K562 (cell line): ENCODE results near the gene RBBP5. TPM values are rescaled to one million over a fixed set of nuclear protein-coding genes. Genes with fewer than 3 reads are reported as not detected.

ENCODE experiments used
- DNMT1 ChIP-seq: fragments of 450-650 bp; IDR thresholded peaks from 2 replicates; pipeline ENCODE4 v1.6.1; 2016; ENCODE audit warnings: antibody characterized with exemption, mild to moderate bottlenecking
- ETV1 ChIP-seq: fragments of 450-650 bp; conservative IDR thresholded peaks from 2 replicates; pipeline ENCODE4 v1.6.1; 2016; ENCODE audit warnings: missing genetic modification characterization, control low read depth, low read depth, missing compliant biosample characterization
- HDAC8 ChIP-seq: fragments of 450-650 bp; IDR thresholded peaks from 2 replicates; pipeline ENCODE4 v1.6.1; 2016; ENCODE audit warnings: mild to moderate bottlenecking, missing genetic modification characterization, moderate library complexity, missing compliant biosample characterization
- KLF10 ChIP-seq: fragments of 250-450 bp; sonication (Bioruptor Pico); IDR thresholded peaks from 2 replicates; pipeline ENCODE4 v1.6.1; 2021; ENCODE audit warnings: matching md5 sums
- MAFG ChIP-seq: fragments of 450-650 bp; conservative IDR thresholded peaks from 2 replicates; pipeline ENCODE4 v1.6.1; 2016; ENCODE audit warnings: missing genetic modification characterization, missing compliant biosample characterization
- PURB ChIP-seq: sonication (generic); formaldehyde crosslinking; IDR thresholded peaks from 2 replicates; pipeline ENCODE4 v1.9.0; 2021; ENCODE audit warnings: low read depth, mild to moderate bottlenecking, missing genetic modification reagents
- ZHX1 ChIP-seq: fragments of 150-350 bp; conservative IDR thresholded peaks from 2 replicates; pipeline ENCODE4 v1.6.1; 2014; ENCODE audit warnings: low read length
- ZNF57 ChIP-seq: fragments of 450-650 bp; formaldehyde crosslinking; IDR thresholded peaks from 2 replicates; pipeline ENCODE4 v1.4.0; 2020; ENCODE audit warnings: mild to moderate bottlenecking, moderate library complexity
- polyA plus RNA-seq, 8 experiments: library from polyadenylated mRNA; depleted of rRNA in 4 of 8; stranded (reverse) in 5 of 8; unstranded in 3 of 8; fragments of >200 nt; fragmentation: Nextera tagmentation in 2 of 8; fragmentation: Illumina TruSeq in 1 of 8; extraction: Ambion mirVana in 2 of 8; extraction: Trizol in 1 of 8; gene quantifications; 2 replicates each; pipeline versions ENCODE4 v1.2.1 to v1.2.3, GENCODE V29; 2011 to 2014; ENCODE audit warnings: inconsistent platforms in 1 of 8, missing spikeins in 1 of 8
- total RNA-seq, 7 experiments: library from RNA; depleted of rRNA in 6 of 7; stranded (reverse); fragments of >200 nt in 6 of 7; fragmentation: Illumina TruSeq in 2 of 7; extraction: Trizol in 2 of 7; gene quantifications; 2 replicates each; pipeline versions ENCODE4 v1.2.1 to v1.2.3, GENCODE V29; 2011 to 2021; ENCODE audit warnings: low replicate concordance in 1 of 7
- TF ChIP-seq, protein P1 (sequence below): sonication (generic); formaldehyde crosslinking; IDR thresholded peaks from 2 replicates; pipeline ENCODE4 v1.8.0; 2022; ENCODE audit warnings: mild to moderate bottlenecking, missing genetic modification reagents
- TF ChIP-seq, protein P2 (sequence below): IDR thresholded peaks from 2 replicates; pipeline ENCODE4 v1.6.1; 2011; ENCODE audit warnings: borderline replicate concordance, low read depth, mild to moderate bottlenecking, moderate library complexity, low read length; ENCODE audit not compliant: insufficient read depth, poor library complexity, severe bottlenecking
- TF ChIP-seq, protein P3 (sequence below), 2 experiments: fragments of 450-650 bp; IDR thresholded peaks; 2 replicates each; pipeline ENCODE4 v1.6.1; 2016; ENCODE audit warnings: mild to moderate bottlenecking in 2 of 2, borderline replicate concordance in 1 of 2, low read depth in 1 of 2, moderate library complexity in 1 of 2

RBBP5 gene
- total and polyA plus RNA-seq, 9 of the 15 experiments (the other 6 are each of a cell fraction or from before 2014, with no cell fraction given) = 17.2 to 37.4 (median 28.4) TPM

- TF ChIP-seq ZHX1 (peak; percentile 89; the same call in 1 of the 2 replicates), MAFG (tag) (no peak), ZNF57 (CRISPR knock-in tag) (no peak), ETV1 (tag) (peak; percentile 84), HDAC8 (tag) (peak; percentile 86; the same call in 1 of the 2 replicates), KLF10 (CRISPR knock-in tag) (no peak), DNMT1 (peak; percentile 17; the same call in 1 of the 2 replicates), PURB (CRISPR knock-in tag) (no peak)
- TF ChIP-seq, protein P1, sequence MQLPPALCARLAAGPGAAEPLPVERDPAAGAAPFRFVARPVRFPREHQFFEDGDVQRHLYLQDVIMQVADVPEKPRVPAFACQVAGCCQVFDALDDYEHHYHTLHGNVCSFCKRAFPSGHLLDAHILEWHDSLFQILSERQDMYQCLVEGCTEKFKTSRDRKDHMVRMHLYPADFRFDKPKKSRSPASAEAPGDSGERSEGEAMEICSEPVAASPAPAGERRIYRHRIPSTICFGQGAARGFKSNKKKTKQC = peak; percentile 60
- TF ChIP-seq, protein P2, sequence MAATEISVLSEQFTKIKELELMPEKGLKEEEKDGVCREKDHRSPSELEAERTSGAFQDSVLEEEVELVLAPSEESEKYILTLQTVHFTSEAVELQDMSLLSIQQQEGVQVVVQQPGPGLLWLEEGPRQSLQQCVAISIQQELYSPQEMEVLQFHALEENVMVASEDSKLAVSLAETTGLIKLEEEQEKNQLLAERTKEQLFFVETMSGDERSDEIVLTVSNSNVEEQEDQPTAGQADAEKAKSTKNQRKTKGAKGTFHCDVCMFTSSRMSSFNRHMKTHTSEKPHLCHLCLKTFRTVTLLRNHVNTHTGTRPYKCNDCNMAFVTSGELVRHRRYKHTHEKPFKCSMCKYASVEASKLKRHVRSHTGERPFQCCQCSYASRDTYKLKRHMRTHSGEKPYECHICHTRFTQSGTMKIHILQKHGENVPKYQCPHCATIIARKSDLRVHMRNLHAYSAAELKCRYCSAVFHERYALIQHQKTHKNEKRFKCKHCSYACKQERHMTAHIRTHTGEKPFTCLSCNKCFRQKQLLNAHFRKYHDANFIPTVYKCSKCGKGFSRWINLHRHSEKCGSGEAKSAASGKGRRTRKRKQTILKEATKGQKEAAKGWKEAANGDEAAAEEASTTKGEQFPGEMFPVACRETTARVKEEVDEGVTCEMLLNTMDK = peak; percentile 93
- TF ChIP-seq, protein P3, sequence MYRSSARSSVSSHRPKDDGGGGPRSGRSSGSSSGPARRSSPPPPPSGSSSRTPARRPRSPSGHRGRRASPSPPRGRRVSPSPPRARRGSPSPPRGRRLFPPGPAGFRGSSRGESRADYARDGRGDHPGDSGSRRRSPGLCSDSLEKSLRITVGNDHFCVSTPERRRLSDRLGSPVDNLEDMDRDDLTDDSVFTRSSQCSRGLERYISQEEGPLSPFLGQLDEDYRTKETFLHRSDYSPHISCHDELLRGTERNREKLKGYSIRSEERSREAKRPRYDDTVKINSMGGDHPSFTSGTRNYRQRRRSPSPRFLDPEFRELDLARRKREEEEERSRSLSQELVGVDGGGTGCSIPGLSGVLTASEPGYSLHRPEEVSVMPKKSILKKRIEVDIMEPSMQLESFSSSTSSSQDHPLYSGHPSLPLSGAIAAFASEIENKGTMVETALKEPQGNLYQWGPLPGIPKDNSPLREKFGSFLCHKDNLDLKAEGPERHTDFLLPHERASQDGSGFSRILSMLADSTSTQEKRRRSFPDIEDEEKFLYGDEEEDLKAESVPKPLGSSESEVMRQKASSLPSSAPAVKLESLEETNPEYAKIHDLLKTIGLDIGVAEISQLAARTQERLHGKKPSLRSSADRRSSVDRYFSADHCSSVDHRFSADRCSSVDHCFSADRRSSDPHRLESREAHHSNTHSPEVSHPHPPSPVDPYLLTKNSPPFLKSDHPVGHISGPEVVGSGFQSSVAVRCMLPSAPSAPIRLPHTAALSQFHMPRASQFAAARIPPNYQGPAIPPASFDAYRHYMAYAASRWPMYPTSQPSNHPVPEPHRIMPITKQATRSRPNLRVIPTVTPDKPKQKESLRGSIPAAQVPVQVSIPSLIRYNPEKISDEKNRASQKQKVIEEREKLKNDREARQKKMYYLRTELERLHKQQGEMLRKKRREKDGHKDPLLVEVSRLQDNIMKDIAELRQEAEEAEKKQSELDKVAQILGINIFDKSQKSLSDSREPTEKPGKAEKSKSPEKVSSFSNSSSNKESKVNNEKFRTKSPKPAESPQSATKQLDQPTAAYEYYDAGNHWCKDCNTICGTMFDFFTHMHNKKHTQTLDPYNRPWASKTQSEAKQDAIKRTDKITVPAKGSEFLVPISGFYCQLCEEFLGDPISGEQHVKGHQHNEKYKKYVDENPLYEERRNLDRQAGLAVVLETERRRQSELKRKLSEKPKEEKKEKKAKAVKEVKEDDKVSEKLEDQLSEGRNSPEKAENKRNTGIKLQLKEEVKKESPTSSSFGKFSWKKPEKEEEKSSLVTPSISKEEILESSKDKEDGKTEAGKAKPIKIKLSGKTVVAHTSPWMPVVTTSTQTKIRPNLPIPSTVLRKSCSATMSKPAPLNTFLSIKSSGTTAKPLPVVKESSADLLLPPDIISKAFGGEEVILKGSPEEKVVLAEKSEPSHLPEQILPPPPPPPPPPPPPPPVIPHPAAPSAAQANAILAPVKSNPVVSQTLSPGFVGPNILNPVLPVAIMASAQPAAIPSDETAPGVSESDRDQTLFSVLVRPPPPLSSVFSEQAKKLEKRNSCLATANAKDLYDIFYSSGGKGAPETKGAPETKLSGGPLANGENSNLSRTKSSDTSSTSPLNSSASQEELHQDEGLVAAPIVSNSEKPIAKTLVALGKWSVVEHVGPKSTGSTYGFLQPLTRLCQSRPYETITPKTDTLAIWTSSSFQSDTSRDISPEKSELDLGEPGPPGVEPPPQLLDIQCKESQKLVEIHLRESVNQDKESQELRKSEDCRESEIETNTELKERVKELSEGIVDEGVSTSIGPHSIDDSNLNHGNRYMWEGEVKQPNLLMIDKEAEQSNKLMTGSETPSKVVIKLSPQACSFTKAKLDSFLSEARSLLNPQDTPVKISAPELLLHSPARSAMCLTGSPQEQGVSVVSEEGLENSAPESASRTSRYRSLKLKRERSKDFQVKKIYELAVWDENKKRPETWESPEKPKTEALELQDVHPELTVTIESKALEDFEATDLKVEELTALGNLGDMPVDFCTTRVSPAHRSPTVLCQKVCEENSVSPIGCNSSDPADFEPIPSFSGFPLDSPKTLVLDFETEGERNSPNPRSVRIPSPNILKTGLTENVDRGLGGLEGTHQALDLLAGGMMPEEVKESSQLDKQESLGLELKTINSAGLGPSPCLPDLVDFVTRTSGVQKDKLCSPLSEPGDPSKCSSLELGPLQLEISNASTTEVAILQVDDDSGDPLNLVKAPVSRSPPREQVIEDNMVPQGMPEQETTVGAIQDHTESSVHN (IDR thresholded peaks at IDR 0.05; ENCODE audit: borderline replicate concordance in 1 of 2, low read depth in 1 of 2) = peak in 1 of 2 experiments; percentile 61; a peak in 2 of 4 replicates
Measured at GRCh38 chr1:205121660-205122488, at the start of gene RBBP5 (continued).
